GM18507 (cell line): ENCODE data around the gene TADA2B.

ENCODE experiments used
- DNase-seq: peaks from one replicate; pipeline ENCODE4 v3.0.0; 2011; ENCODE audit warnings: low read depth; ENCODE audit not compliant: insufficient read length; ENCODE audit errors: extremely low spot score
- FAIRE-seq: peaks from 2 replicates; lab custom pipeline; 2011; peaks lifted over from hg19 to GRCh38; lab: Jason Lieb, UNC

Gene TADA2B

GRCh38 chr4:7043284-7044136 is at the start of gene TADA2B:
TSS of gene TADA2B (plus strand) at chr4:7043372. CDS start at chr4:7043580, 208 bp downstream.
- DNase-seq (peak; percentile 56), FAIRE-seq (peak; percentile 29)

GRCh38 chr4:6996481-6996880 is 46.7 kb upstream of the TADA2B start:
- DNase-seq (no peak), FAIRE-seq (no peak)

GRCh38 chr4:6999172-7000086 is 43.7 kb upstream of the TADA2B start:
- DNase-seq (no peak), FAIRE-seq (no peak)

GRCh38 chr4:7000421-7001176 is 42.6 kb upstream of the TADA2B start:
- FAIRE-seq: no peak
- no peak for DNase-seq

DNA sequence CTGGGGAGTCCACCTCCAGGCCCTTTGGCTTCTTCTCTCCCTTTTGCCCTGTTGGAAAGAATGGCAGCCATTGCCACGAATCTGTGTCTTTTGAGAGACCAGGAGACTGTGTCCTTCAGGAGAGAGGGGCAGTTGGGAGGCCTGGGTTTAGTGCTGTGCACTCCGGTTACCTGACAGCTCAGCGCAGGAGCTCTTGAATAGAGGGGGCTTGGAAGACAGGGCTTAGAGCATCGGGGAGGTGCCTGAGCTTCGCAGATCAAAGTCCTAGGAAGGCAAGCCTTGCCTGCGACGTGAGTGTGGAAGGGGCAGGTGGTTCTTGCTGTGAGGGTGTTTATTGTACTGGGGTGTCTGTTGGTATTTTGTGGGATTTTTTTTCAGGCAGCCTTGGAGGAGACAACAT is 41.9 kb upstream of the TADA2B start:
- no peak for DNase-seq
- FAIRE-seq: no peak

DNA sequence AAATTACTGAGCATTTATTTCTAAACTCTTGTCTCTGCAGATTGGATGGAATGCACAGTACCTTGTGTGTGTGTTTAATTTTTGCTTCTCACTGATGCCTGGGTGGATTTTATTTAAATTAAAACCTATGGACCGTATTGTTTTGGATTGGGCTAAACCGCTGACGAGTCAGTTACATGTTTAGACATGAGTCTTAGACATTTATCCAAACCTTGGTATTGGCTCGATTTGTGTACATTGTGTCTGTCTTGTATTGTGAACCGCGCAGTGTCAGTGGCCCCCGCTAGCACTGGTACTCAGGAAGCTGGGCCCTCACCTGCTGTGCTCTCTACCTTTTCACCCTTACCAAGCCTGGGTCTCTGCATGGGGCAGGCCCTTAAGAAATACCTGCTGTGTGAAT is 40.8 kb upstream of the TADA2B start:
- DNase-seq: no peak
- FAIRE-seq: no peak

DNA sequence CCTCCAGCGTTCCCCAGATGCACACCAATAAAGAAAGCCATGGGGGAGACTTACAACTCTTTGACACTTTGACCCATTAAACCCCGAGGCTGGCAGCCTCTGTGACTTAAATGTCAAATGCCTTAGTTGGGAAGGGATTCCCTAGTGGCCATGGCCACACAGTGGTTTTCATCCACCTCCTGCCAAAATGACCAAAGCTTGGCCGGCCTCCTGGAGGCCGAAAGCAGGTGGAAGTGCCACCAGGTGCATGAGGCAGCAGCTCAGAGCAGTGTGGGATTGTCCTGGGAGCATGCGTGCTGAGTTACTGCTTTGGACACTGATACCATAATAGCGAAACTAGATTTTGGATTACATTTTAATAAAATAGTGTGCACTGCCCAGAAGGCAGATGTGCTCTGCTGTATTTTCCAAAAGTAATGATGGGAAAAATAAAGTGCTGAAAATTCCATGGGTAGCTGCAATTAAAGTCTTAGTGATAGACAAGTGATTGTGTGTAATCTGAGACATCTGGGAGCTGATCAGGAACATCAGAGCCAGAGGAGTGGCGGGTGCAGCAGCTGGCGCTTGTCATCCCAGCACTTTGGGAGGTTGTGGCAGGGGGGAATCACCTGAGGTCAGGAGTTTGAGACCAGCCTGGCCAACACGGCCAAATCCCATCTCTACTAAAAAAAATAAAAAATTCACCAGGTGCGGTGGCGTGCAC is 39.8 kb upstream of the TADA2B start:
- DNase-seq (no peak), FAIRE-seq (no peak)

GRCh38 chr4:7003879-7004240 is 39.3 kb upstream of the TADA2B start:
- FAIRE-seq: no peak
- no peak for DNase-seq

GRCh38 chr4:7004331-7004730 is 38.8 kb upstream of the TADA2B start:
- DNase-seq (no peak), FAIRE-seq (no peak)

DNA sequence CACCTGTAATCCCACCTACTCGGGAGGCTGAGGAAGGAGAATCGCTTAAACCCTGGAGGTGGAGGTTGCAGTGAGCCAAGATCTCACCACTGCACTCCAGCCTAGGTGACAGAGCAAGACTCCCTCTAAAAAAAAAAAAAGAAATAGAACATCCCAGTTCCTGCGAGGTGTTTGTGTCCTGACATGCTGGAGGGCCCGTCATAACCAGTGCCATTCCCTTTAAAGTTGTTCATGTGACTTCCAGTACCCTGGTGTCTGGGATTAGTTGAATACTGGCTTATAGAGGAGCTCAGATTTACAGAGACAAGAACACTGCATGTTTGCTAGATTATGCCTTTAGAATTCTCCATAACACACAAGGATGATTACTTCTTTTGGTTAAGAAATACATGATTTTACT is 37.6 kb upstream of the TADA2B start:
- FAIRE-seq (no peak), DNase-seq (no peak)

DNA sequence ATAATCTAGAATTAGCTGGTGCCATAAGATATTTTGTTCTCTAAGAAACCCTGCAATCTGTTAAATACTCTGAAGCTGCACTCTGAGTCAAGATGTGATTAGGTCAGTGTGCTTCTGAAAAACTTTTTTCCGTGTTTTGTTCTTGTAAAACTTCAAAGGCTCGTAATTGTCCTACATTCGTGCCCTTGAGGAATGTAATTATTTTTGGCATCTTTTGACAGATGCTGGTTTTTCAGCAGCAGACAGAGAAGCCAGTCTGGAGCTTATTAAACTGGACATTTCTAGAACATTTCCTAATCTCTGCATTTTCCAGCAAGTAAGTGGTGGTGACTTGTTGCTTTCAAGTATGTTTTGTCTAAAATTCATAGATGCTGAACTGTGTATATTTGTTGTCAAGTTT is 36.8 kb upstream of the TADA2B start:
- FAIRE-seq: no peak

DNA sequence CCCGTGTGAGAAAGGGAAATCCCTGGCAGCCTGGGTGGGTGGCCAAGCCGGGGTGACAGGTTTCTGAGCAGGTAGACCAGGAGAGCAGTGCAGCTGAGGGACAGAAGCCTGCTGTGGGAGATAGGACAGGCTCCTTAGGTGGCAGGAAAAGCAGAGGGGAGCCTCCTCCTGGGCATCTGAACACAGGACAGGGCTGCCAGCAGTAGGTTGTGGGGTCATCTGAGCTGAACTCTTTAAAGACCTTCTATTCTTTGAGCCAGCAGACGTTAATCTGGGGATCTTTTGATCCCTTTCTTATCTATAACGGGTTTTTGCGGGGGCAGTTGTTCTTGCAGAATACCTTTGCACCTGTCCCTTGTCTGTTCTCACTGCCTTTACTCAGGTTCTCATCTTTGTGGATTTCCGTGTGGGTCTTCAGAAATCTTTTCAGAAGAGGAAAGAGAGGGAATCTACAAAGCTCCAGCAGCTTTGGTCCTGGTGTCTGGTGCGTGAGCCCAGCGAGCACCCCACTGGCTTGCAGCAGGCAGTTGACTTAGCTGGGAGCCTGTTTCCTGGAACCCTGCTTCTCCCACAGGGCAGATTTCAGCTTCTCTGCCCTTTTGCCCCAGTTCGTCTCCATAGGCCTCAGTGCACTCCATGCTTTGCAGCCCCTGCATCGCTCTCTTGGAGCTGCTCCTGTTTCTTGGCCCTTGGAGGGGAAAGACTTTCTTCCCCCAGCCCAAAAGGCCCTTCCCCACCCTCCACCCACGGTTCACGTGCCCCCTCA is 35.8 kb upstream of the TADA2B start:
- FAIRE-seq (no peak), DNase-seq (no peak)

More for the DNA sequence above, 36.8 kb upstream of the TADA2B start:
- DNase-seq: no peak

DNA sequence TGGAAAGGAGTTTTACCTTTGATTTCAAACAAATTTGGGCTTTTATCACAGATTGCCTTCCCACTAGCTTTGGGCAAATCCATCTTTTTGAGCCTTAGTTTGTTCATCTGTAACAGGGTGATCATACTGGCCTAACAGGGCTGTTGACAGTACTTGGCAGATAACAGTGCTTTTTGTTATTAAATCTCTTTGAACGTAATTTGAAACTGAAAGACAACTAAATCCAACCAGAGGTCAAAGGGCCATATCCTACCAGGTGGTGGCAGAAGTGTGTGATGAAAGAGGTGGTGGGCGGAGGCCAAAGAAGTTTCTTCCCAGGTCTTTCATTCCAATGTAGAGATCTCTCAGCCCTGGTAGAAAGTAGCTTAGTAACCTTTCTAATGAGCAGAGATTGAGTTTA is 35.2 kb upstream of the TADA2B start:
- FAIRE-seq (peak; percentile 56), DNase-seq (no peak)

- FAIRE-seq (no peak), DNase-seq (no peak)
Measured at GRCh38 chr4:7009564-7009963, 33.6 kb upstream of the TADA2B start.

DNA sequence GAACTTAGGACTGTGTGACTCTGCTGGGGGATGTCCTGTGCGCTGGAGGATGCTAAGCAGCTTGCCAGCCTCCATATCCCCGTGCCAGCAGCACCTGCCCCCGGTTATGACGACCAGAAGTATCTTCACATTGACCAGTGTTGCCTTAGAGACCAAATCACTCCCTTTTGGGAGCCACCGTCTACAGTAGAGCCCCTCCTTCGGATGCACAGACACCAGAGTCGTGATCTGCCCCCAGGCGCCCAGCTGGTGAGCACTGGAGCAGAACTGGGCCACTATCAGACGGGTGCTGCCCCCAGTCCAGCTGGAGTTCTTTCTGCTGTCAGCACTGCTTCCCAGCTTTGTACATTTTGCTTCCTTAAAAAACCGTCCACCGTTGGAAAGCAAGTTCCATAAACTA is 30.0 kb upstream of the TADA2B start:
- DNase-seq: no peak
- FAIRE-seq: no peak

- no peak for DNase-seq
- FAIRE-seq: no peak
Measured at GRCh38 chr4:7014815-7015214, 28.4 kb upstream of the TADA2B start.

- no peak for FAIRE-seq
- DNase-seq: no peak
Measured at GRCh38 chr4:7015383-7016035, 27.7 kb upstream of the TADA2B start.

DNA sequence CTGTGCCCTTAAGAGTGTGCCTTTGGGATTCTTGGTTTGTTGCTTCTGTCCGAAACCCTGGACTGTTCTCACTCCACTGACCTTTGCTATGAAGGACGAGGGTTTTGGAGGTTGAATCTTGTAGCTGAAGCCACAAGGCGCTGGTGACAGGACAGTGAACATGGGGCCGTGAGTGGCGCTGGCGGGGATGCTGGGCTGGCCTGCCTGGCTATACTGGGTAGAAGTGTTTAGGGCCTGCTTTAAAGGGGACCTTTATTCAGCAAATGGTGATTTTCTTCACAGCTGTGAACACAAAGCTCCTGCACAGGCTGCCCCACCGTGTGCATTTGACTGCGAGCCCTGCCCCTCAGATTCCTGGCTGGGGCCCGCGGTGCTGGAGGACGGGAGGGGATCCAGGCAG is 27.1 kb upstream of the TADA2B start:
- FAIRE-seq (no peak), DNase-seq (no peak)
